ENCODE results near the gene CTSV. TPM values are rescaled to one million over a fixed set of nuclear protein-coding genes. Genes with fewer than 3 reads are reported as not detected.

CTSV gene
- total and polyA plus RNA-seq, 2 donors (not counting 1 experiment from before 2014, with no cell fraction given), result 0.25 to 0.66 TPM

- DNase-seq (ENCODE audit: low read depth in 2 of 2), result no peak
- Histone ChIP-seq H3K9ac (ENCODE audit: insufficient read depth, low read length) (no peak overlapping the region), H3K9me3 (ENCODE audit: control insufficient read depth, insufficient read depth, low read depth, low read length) (no peaks in the 10 kb centered on the region), H3K79me2 (ENCODE audit: control insufficient read depth, insufficient read depth, low read length) (no peaks in the 10 kb centered on the region), H3K27ac (ENCODE audit: insufficient read depth, low read length) (no peak overlapping the region), H3K4me3 (replicated peaks in 1 of 4; ENCODE audit: control extremely low read depth in 1 of 4, insufficient read depth in 1 of 4, low read depth in 3 of 4, low read length in 4 of 4) (no peak overlapping the region), H3K4me1 (ENCODE audit: control insufficient read depth, extremely low read depth, insufficient read depth, low read length) (no peaks in the 10 kb centered on the region), H4K20me1 (ENCODE audit: control insufficient read depth, extremely low read depth, insufficient read depth, low read length) (no peaks in the 10 kb centered on the region), H2AFZ (ENCODE audit: low read length) (no peak overlapping the region), H3K36me3 (ENCODE audit: control insufficient read depth, insufficient read depth, low read length) (no peaks in the 10 kb centered on the region), H3K27me3 (ENCODE audit: control insufficient read depth, insufficient read depth, low read length) (no peaks in the 10 kb centered on the region), H3K4me2 (ENCODE audit: extremely low read depth, insufficient read depth, low read length) (no peak overlapping the region)
- TF ChIP-seq EZH2 (IDR thresholded peaks at IDR 0.05; ENCODE audit: low read length, missing control alignments), result no peak
- no peak for TF ChIP-seq CTCF (conservative IDR thresholded peaks at IDR 0.05 in 1 of 2, IDR thresholded peaks at IDR 0.05 in 1 of 2; ENCODE audit: low read depth in 1 of 2, low read length in 2 of 2)
Measured at GRCh38 chr9:97053717-97054116, 14.8 kb upstream of the CTSV start.

GRCh38 chr9:97052735-97053134 lies 13.8 kb upstream of the CTSV start:
- Histone ChIP-seq H3K27ac (ENCODE audit: insufficient read depth, low read length) (no peak overlapping the region), H3K9me3 (ENCODE audit: control insufficient read depth, insufficient read depth, low read depth, low read length) (no peaks in the 10 kb centered on the region), H2AFZ (ENCODE audit: low read length) (no peak overlapping the region), H3K27me3 (ENCODE audit: control insufficient read depth, insufficient read depth, low read length) (no peaks in the 10 kb centered on the region), H3K9ac (ENCODE audit: insufficient read depth, low read length) (no peak overlapping the region), H3K4me3 (replicated peaks in 1 of 4; ENCODE audit: control extremely low read depth in 1 of 4, insufficient read depth in 1 of 4, low read depth in 3 of 4, low read length in 4 of 4) (no peak overlapping the region), H3K4me2 (ENCODE audit: extremely low read depth, insufficient read depth, low read length) (no peak overlapping the region), H3K36me3 (ENCODE audit: control insufficient read depth, insufficient read depth, low read length) (no peaks in the 10 kb centered on the region), H4K20me1 (ENCODE audit: control insufficient read depth, extremely low read depth, insufficient read depth, low read length) (no peaks in the 10 kb centered on the region), H3K79me2 (ENCODE audit: control insufficient read depth, insufficient read depth, low read length) (no peaks in the 10 kb centered on the region), H3K4me1 (ENCODE audit: control insufficient read depth, extremely low read depth, insufficient read depth, low read length) (no peaks in the 10 kb centered on the region)
- TF ChIP-seq CTCF (conservative IDR thresholded peaks at IDR 0.05 in 1 of 2, IDR thresholded peaks at IDR 0.05 in 1 of 2; ENCODE audit: low read depth in 1 of 2, low read length in 2 of 2) (no peak), EZH2 (IDR thresholded peaks at IDR 0.05; ENCODE audit: low read length, missing control alignments) (no peak)
- DNase-seq (ENCODE audit: low read depth in 2 of 2), result no peak

- no peak overlapping the region for H2AFZ ChIP-seq (ENCODE audit: low read length)
- no peak overlapping the region for H3K4me3 ChIP-seq (replicated peaks in 1 of 4; ENCODE audit: control extremely low read depth in 1 of 4, insufficient read depth in 1 of 4, low read depth in 3 of 4, low read length in 4 of 4)
- H3K36me3 ChIP-seq (ENCODE audit: control insufficient read depth, insufficient read depth, low read length), result no peaks in the 10 kb centered on the region
- H3K9me3 ChIP-seq (ENCODE audit: control insufficient read depth, insufficient read depth, low read depth, low read length), result no peaks in the 10 kb centered on the region
- no peak overlapping the region for H3K9ac ChIP-seq (ENCODE audit: insufficient read depth, low read length)
- no peaks in the 10 kb centered on the region for H3K27me3 ChIP-seq (ENCODE audit: control insufficient read depth, insufficient read depth, low read length)
- TF ChIP-seq CTCF (conservative IDR thresholded peaks at IDR 0.05 in 1 of 2, IDR thresholded peaks at IDR 0.05 in 1 of 2; ENCODE audit: low read depth in 1 of 2, low read length in 2 of 2) (no peak), EZH2 (IDR thresholded peaks at IDR 0.05; ENCODE audit: low read length, missing control alignments) (no peak)
- H3K79me2 ChIP-seq (ENCODE audit: control insufficient read depth, insufficient read depth, low read length), result no peaks in the 10 kb centered on the region
- H3K27ac ChIP-seq (ENCODE audit: insufficient read depth, low read length), result no peak overlapping the region
- H3K4me2 ChIP-seq (ENCODE audit: extremely low read depth, insufficient read depth, low read length), result no peak overlapping the region
- H3K4me1 ChIP-seq (ENCODE audit: control insufficient read depth, extremely low read depth, insufficient read depth, low read length), result no peaks in the 10 kb centered on the region
- H4K20me1 ChIP-seq (ENCODE audit: control insufficient read depth, extremely low read depth, insufficient read depth, low read length), result no peaks in the 10 kb centered on the region
- DNase-seq (ENCODE audit: low read depth in 2 of 2), result peak in 1 of 2 donors; percentile 23
Measured at GRCh38 chr9:97046228-97046627, 7.3 kb upstream of the CTSV start.
